Measurements from ENCODE around the gene NEK11. TPM values are rescaled to one million over a fixed set of nuclear protein-coding genes. Genes with fewer than 3 reads are reported as not detected.

Gene NEK11
- total and polyA plus RNA-seq, 4 donors = 2.4 to 14.5 (median 4.5) TPM

DNA sequence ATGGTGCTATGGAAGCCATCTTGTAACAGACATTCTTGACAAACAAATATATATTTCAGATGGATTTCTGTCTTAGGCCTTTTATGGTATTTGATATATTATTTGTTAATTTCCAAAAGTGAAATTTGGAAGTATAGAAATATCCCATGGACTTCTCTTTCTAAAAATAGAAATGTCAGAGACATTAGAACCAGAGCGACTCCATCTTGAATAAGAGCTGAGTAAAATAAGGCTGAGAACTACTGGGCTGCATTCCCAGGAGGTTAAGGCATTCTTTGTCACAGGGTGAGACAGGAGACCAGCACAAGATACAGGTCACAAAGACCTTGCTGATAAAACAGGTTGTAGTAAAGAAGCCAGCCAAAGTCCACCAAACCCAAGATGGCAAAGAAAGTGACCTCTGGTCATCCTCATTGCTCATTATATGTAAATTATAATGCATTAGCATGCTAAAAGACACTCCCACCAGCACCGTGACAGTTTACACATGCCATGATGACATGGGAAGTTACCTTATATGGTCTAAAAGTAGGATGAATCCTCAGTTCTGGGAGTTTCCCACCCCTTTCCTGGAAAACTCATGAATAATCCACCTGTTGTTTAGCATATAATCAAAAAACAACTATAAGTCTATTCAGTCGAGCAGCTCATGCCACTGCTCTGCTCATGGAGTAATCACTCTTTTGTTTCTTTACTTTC, 146.0 kb downstream of the NEK11 start:
- intact Hi-C loops (cut with DNase I) = no loop called here
- no peaks in the 10 kb centered on the region for H3K4me1 ChIP-seq (ENCODE audit: control insufficient read depth in 1 of 2, insufficient read depth in 2 of 2, low read length in 2 of 2)
- no peaks in the 10 kb centered on the region for H3K9me3 ChIP-seq (ENCODE audit: control insufficient read depth, low read length)
- WGBS, 2 donors = 91% methylated on average over 3 of the region's 3 CpGs
- no peaks in the 10 kb centered on the region for H3K27me3 ChIP-seq (ENCODE audit: control insufficient read depth in 1 of 2, insufficient read depth in 2 of 2, low read length in 1 of 2)
- H3K27ac ChIP-seq (ENCODE audit: low read depth in 1 of 2, low read length in 2 of 2) = no peak overlapping the region
- no peak overlapping the region for H3K4me3 ChIP-seq (ENCODE audit: low read length in 2 of 2)
- H3K36me3 ChIP-seq (ENCODE audit: control insufficient read depth in 1 of 2, insufficient read depth in 2 of 2, low read length in 1 of 2) = peaks cover 0 to 2% of the 10 kb centered on the region in 2 donors
- ATAC-seq (ENCODE audit: low FRiP score) (no peak), DNase-seq (no peak)

- H3K4me1 ChIP-seq (ENCODE audit: control insufficient read depth in 1 of 2, insufficient read depth in 2 of 2, low read length in 2 of 2) = no peaks in the 10 kb centered on the region
- no peak for DNase-seq
- no peak for ATAC-seq (ENCODE audit: low FRiP score)
- no peaks in the 10 kb centered on the region for H3K27me3 ChIP-seq (ENCODE audit: control insufficient read depth in 1 of 2, insufficient read depth in 2 of 2, low read length in 1 of 2)
- no peak overlapping the region for H3K4me3 ChIP-seq (ENCODE audit: low read length in 2 of 2)
- H3K36me3 ChIP-seq (ENCODE audit: control insufficient read depth in 1 of 2, insufficient read depth in 2 of 2, low read length in 1 of 2) = peaks cover 0 to 4% of the 10 kb centered on the region in 2 donors
- H3K9me3 ChIP-seq (ENCODE audit: control insufficient read depth, low read length) = peaks cover 1% of the 10 kb centered on the region
- no peak overlapping the region for H3K27ac ChIP-seq (ENCODE audit: low read depth in 1 of 2, low read length in 2 of 2)
- 94 to 97% methylated on average over 1 of the region's 1 CpG for WGBS, 2 donors
- intact Hi-C loops (cut with DNase I) = no loop called here
Measured at GRCh38 chr3:131174752-131175151, 148.1 kb downstream of the NEK11 start.

DNA sequence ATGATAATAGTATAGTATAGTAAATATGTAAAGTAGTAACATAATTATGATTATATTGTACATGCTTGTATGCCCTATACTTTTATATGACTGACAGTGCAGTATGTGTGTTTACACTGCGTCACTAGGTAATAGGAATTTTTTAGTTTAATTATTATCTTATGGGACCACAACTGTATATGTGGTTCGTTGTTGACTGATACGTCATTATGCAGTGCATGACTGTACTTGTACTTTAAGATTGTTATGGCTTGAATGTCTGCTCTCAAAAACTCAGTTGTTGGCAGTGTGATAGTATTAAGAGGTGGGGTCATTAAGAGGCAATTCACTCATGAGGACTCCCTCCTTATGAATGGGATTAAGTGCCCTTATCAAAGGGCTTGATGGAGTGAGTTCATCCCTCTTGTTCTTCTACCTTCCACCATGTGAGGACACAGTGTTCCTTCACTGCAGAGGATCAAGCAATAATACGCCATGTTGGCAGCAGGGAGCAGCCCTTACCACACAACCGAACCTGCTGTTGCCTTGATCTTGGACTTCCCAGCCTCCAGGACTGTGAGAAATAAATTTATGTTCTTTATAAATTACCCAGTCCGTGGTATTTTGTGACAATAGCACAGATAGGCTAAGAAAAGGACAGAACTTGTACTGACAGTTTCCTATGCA, 152.2 kb downstream of the NEK11 start:
- intact Hi-C loops (cut with DNase I) = no loop called here
- WGBS, 2 donors = 89 to 90% methylated on average over 6 of the region's 6 CpGs

GRCh38 chr3:131192701-131193100, 166.0 kb downstream of the NEK11 start:
- Histone ChIP-seq H3K9me3 (ENCODE audit: control insufficient read depth, low read length) (no peaks in the 10 kb centered on the region), H3K27ac (ENCODE audit: low read depth in 1 of 2, low read length in 2 of 2) (no peak overlapping the region), H3K27me3 (ENCODE audit: control insufficient read depth in 1 of 2, insufficient read depth in 2 of 2, low read length in 1 of 2) (no peaks in the 10 kb centered on the region), H3K4me1 (ENCODE audit: control insufficient read depth in 1 of 2, insufficient read depth in 2 of 2, low read length in 2 of 2) (no peaks in the 10 kb centered on the region), H3K36me3 (ENCODE audit: control insufficient read depth in 1 of 2, insufficient read depth in 2 of 2, low read length in 1 of 2) (no peaks in the 10 kb centered on the region), H3K4me3 (ENCODE audit: low read length in 2 of 2) (no peak overlapping the region)
- 74 to 78% methylated on average over 4 of the region's 4 CpGs for WGBS, 2 donors
- ATAC-seq (ENCODE audit: low FRiP score) (no peak), DNase-seq (no peak)
- intact Hi-C loops (cut with DNase I) = no loop called here

More for the DNA sequence above, 152.2 kb downstream of the NEK11 start:
- Histone ChIP-seq H3K36me3 (ENCODE audit: control insufficient read depth in 1 of 2, insufficient read depth in 2 of 2, low read length in 1 of 2) (peaks cover 0 to 1% of the 10 kb centered on the region in 2 donors), H3K9me3 (ENCODE audit: control insufficient read depth, low read length) (peaks cover 1% of the 10 kb centered on the region), H3K27me3 (ENCODE audit: control insufficient read depth in 1 of 2, insufficient read depth in 2 of 2, low read length in 1 of 2) (no peaks in the 10 kb centered on the region), H3K4me3 (ENCODE audit: low read length in 2 of 2) (no peak overlapping the region), H3K27ac (ENCODE audit: low read depth in 1 of 2, low read length in 2 of 2) (no peak overlapping the region), H3K4me1 (ENCODE audit: control insufficient read depth in 1 of 2, insufficient read depth in 2 of 2, low read length in 2 of 2) (no peaks in the 10 kb centered on the region)
- no peak for DNase-seq
- ATAC-seq (ENCODE audit: low FRiP score) = no peak

- no peaks in the 10 kb centered on the region for H3K36me3 ChIP-seq (ENCODE audit: control insufficient read depth in 1 of 2, insufficient read depth in 2 of 2, low read length in 1 of 2)
- H3K9me3 ChIP-seq (ENCODE audit: control insufficient read depth, low read length) = no peaks in the 10 kb centered on the region
- no peaks in the 10 kb centered on the region for H3K27me3 ChIP-seq (ENCODE audit: control insufficient read depth in 1 of 2, insufficient read depth in 2 of 2, low read length in 1 of 2)
- intact Hi-C loops (cut with DNase I) = no loop called here
- DNase-seq (no peak), ATAC-seq (ENCODE audit: low FRiP score) (no peak)
- no peak overlapping the region for H3K27ac ChIP-seq (ENCODE audit: low read depth in 1 of 2, low read length in 2 of 2)
- H3K4me3 ChIP-seq (ENCODE audit: low read length in 2 of 2) = no peak overlapping the region
- WGBS, 2 donors = 22 to 23% methylated on average over 1 of the region's 1 CpG
- no peaks in the 10 kb centered on the region for H3K4me1 ChIP-seq (ENCODE audit: control insufficient read depth in 1 of 2, insufficient read depth in 2 of 2, low read length in 2 of 2)
Measured at GRCh38 chr3:131193641-131194238, 167.1 kb downstream of the NEK11 start.

DNA sequence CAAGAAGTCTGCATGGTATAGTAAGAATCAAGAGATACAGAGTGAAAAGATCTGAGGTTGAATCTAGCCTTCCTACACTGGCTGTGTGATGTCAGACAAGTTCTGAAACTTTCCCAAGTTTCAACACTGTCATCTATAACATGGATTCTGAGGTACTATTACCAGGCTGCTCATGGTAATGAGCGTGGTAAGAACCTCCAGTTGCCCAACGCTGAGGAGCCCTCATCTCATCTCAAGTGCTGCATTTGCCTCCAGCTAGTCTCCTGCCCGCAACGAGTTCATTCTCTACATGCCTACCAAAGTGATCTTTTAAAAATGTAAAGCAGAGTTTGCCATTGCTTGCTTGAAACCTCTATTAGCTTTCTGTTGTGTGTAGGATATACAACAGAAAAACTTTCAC, 168.1 kb downstream of the NEK11 start:
- Histone ChIP-seq H3K4me1 (ENCODE audit: control insufficient read depth in 1 of 2, insufficient read depth in 2 of 2, low read length in 2 of 2) (no peaks in the 10 kb centered on the region), H3K27me3 (ENCODE audit: control insufficient read depth in 1 of 2, insufficient read depth in 2 of 2, low read length in 1 of 2) (no peaks in the 10 kb centered on the region), H3K4me3 (ENCODE audit: low read length in 2 of 2) (no peak overlapping the region), H3K27ac (ENCODE audit: low read depth in 1 of 2, low read length in 2 of 2) (no peak overlapping the region), H3K9me3 (ENCODE audit: control insufficient read depth, low read length) (no peaks in the 10 kb centered on the region), H3K36me3 (ENCODE audit: control insufficient read depth in 1 of 2, insufficient read depth in 2 of 2, low read length in 1 of 2) (no peaks in the 10 kb centered on the region)
- WGBS, 2 donors = 88 to 89% methylated on average over 4 of the region's 4 CpGs
- intact Hi-C loops (cut with DNase I) = no loop called here
- no peak for DNase-seq
- no peak for ATAC-seq (ENCODE audit: low FRiP score)

GRCh38 chr3:131200636-131201199, 174.0 kb downstream of the NEK11 start:
- intact Hi-C loops (cut with DNase I) = no loop called here
- DNase-seq (no peak), ATAC-seq (ENCODE audit: low FRiP score) (no peak)
- Histone ChIP-seq H3K36me3 (ENCODE audit: control insufficient read depth in 1 of 2, insufficient read depth in 2 of 2, low read length in 1 of 2) (no peaks in the 10 kb centered on the region), H3K27ac (ENCODE audit: low read depth in 1 of 2, low read length in 2 of 2) (no peak overlapping the region), H3K4me1 (ENCODE audit: control insufficient read depth in 1 of 2, insufficient read depth in 2 of 2, low read length in 2 of 2) (no peaks in the 10 kb centered on the region), H3K9me3 (ENCODE audit: control insufficient read depth, low read length) (peaks cover 3% of the 10 kb centered on the region), H3K27me3 (ENCODE audit: control insufficient read depth in 1 of 2, insufficient read depth in 2 of 2, low read length in 1 of 2) (no peaks in the 10 kb centered on the region), H3K4me3 (ENCODE audit: low read length in 2 of 2) (no peak overlapping the region)
- WGBS, 2 donors = 93% methylated on average over 4 of the region's 4 CpGs

DNA sequence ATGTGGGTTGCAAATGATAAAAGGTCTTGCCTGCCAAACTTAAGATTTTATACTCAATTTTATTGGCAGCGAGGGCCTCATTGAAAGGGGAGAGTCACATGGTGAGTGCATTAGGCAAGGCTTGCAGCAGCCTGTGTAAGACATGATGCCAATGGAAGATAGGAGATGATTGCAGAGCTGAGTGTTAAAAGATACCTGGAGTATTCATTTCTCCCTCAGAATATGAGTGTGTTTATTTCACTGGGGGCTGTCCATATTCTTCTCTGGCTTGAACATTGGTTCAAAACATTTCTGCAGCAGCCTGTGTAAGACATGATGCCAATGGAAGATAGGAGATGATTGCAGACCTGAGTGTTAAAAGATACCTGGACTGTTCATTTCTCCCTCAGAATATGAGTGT, 189.7 kb downstream of the NEK11 start:
- Histone ChIP-seq H3K4me1 (ENCODE audit: control insufficient read depth in 1 of 2, insufficient read depth in 2 of 2, low read length in 2 of 2) (peaks cover 0 to 2% of the 10 kb centered on the region in 2 donors), H3K9me3 (ENCODE audit: control insufficient read depth, low read length) (no peaks in the 10 kb centered on the region), H3K27ac (ENCODE audit: low read depth in 1 of 2, low read length in 2 of 2) (no peak overlapping the region), H3K27me3 (ENCODE audit: control insufficient read depth in 1 of 2, insufficient read depth in 2 of 2, low read length in 1 of 2) (no peaks in the 10 kb centered on the region), H3K36me3 (ENCODE audit: control insufficient read depth in 1 of 2, insufficient read depth in 2 of 2, low read length in 1 of 2) (no peaks in the 10 kb centered on the region), H3K4me3 (ENCODE audit: low read length in 2 of 2) (no peak overlapping the region)
- intact Hi-C loops (cut with DNase I) = no loop called here
- ATAC-seq (ENCODE audit: low FRiP score) (no peak), DNase-seq (no peak)
- 76 to 84% methylated on average over 1 of the region's 1 CpG for WGBS, 2 donors

Data from aorta (tissue), 5 donors.